OCI-LY3 (cell line): ENCODE results near the gene INSM2.

Source experiments
- CTCF ChIP-seq: fragments of 200-600, 300-600 bp; sonication (generic); IDR thresholded peaks from 2 replicates; pipeline ENCODE4 v1.5.1; 2014; ENCODE audit warnings: antibody characterized with exemption, low read length, low read depth
- EZH2phosphoT487 ChIP-seq: fragments of 200-600 bp; shearing (Covaris generic); IDR thresholded peaks from 2 replicates; pipeline ENCODE4 v1.6.1; 2018; ENCODE audit warnings: antibody characterized with exemption, mixed run types, low read depth

- no peak for TF ChIP-seq CTCF
- no peak for TF ChIP-seq EZH2phosphoT487
Measured at GRCh38 chr14:35534208-35534872, 376 bp downstream of the INSM2 start.
